Hematopoietic multipotent progenitor cell treated with erythropoietin and hydrocortisone succinate and interleukin-3 and kit ligand, for 8 days (in vitro differentiated cells): ENCODE data around the gene ZBTB4.

Experiments used
- DNase-seq: peaks from one replicate; pipeline ENCODE4 v3.0.0-alpha.2; 2015

Gene ZBTB4

GRCh38 chr17:7468804-7469389 lies 10.5 kb downstream of the ZBTB4 start:
- DNase-seq: no peak

- DNase-seq: no peak
These were observed 11.1 kb downstream of the ZBTB4 start for GRCh38 chr17:7468290-7468689.

- DNase-seq: no peak
These were observed 11.9 kb downstream of the ZBTB4 start for GRCh38 chr17:7467498-7467897.

- DNase-seq: peak; percentile 62
These were observed 12.6 kb downstream of the ZBTB4 start for GRCh38 chr17:7466639-7467341.

- no peak for DNase-seq
These were observed 13.2 kb downstream of the ZBTB4 start for GRCh38 chr17:7466318-7466638.

- no peak for DNase-seq
These were observed 13.7 kb downstream of the ZBTB4 start for GRCh38 chr17:7465597-7466275.

GRCh38 chr17:7464081-7464480 lies 15.3 kb downstream of the ZBTB4 start:
- DNase-seq: no peak

- DNase-seq: no peak
These were observed 16.0 kb downstream of the ZBTB4 start for GRCh38 chr17:7463372-7463846.

- DNase-seq: no peak
These were observed 16.7 kb downstream of the ZBTB4 start for GRCh38 chr17:7462474-7463371.

GRCh38 chr17:7460850-7461660 lies 18.4 kb downstream of the ZBTB4 start:
- no peak for DNase-seq

- no peak for DNase-seq
These were observed 19.4 kb downstream of the ZBTB4 start for GRCh38 chr17:7459961-7460545.

- no peak for DNase-seq
These were observed 31.0 kb downstream of the ZBTB4 start for GRCh38 chr17:7448461-7448860.

- peak; percentile 34 for DNase-seq
These were observed 33.8 kb downstream of the ZBTB4 start for GRCh38 chr17:7445619-7445968.

- DNase-seq: peak; percentile 18
These were observed 34.5 kb downstream of the ZBTB4 start, which contains the start of gene CHRNB1 for GRCh38 chr17:7444682-7445618. Gene CHRNB1, plus strand, starts transcription at chr17:7445061. Its CDS starts 67 bp downstream, at chr17:7445128.

- DNase-seq: no peak
These were observed 35.6 kb downstream of the ZBTB4 start for GRCh38 chr17:7443499-7444485.

- DNase-seq: no peak
These were observed 37.3 kb downstream of the ZBTB4 start for GRCh38 chr17:7442142-7442541.

- no peak for DNase-seq
These were observed 38.2 kb downstream of the ZBTB4 start for GRCh38 chr17:7441266-7441665.

- no peak for DNase-seq
These were observed 38.6 kb downstream of the ZBTB4 start for GRCh38 chr17:7440834-7441195.

GRCh38 chr17:7440113-7440833 lies 39.2 kb downstream of the ZBTB4 start:
- peak; percentile 21 for DNase-seq
